Ecto neural progenitor cell (in vitro differentiated cells): Measurements from ENCODE around the gene PRTFDC1.
"Not testable (repeated sequence)": the region's sequence is repeated elsewhere in the genome, so short reads cannot be mapped to it uniquely, and the experiment has no call there.

ENCODE experiments used
- DNase-seq: peaks from one replicate; pipeline ENCODE4 v3.0.0-alpha.2; 2018; ENCODE audit warnings: low spot score

The PRTFDC1 gene

GRCh38 chr10:24930427-24930826, 22.0 kb downstream of the PRTFDC1 start:
- DNase-seq: no peak

GRCh38 chr10:24929904-24930303, 22.5 kb downstream of the PRTFDC1 start:
- DNase-seq: no peak

DNA sequence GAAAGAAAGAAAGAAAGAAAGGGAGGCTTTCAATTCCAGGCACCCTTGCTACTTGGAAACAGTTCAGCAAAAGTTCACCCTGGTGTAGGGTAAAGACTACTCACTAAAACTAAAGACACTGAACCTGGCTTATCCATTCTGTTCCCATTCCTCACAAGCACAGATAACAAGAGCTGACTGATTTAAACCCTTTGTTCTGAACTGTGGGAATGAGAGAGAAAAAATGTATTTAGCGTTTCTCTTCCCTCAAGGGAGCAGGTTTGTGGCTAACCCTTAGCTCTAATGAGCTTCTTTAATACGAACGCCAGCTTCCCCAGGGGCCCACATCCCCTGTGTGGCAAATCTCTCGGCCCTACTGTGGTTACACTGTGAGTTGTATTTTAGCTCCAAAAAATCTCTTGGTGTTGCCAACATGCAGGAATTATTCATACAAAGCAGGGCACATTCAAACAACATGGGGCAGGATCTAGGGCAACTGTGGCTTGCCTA, 23.3 kb downstream of the PRTFDC1 start:
- DNase-seq: no peak

DNA sequence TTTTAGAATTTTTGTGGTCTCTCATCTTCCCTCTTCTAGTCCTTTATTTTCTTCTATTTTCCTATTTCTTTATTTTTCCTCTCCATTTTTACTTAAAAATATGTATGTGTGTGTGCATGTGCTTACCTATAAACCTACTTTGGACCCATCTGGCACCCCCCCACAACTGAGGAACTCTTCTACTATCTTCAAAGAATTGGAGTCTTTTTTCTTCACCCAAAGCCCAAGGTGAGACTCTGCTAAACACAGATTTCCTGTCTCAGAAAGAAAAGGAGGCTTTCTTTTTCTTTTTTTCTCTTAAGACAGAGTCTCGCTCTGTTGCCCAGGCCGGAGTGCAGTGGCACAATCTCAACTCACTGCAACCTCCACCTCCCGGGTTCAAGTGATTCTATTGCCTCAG, 24.2 kb downstream of the PRTFDC1 start:
- DNase-seq: no peak

DNA sequence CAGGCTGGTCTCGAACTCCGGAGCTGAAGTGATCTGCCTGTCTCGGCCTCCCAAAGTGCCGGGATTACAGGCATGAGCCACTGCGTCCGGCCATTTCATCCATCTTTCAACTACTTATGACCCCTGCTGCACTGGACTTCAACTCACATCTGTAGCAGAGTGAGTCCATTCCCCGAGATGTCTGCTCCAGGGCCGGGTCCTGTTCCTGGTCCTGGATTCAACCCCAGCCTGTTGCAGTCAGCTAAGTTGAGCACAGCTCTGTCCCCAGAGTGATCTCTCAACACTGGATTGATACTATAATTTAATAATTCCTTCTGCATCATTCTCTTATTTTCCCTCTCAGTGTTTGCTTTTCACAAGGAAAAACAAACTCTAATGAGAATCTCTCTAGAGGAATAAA, 25.8 kb downstream of the PRTFDC1 start:
- DNase-seq: no peak

DNA sequence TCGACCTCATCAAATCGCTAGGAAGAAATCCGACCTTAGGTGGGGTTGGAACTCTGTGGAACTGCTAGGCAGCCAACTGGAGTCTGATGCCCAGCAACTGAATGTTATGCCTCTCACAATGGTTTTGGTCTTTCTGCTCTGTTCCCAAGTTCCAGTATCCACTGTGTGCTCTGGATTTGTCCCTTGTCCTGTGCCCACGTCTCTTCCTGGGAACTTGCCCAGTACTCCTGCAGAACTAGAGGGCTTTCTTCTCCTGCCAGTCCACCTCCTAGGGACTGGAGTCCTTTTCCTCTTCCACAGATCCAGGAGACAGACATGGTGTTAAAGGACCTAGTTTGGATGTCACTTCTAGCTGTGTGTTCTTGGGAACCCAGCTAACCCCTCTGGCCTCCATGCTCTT, 26.6 kb downstream of the PRTFDC1 start:
- no peak for DNase-seq

GRCh38 chr10:24924483-24924882, 27.9 kb downstream of the PRTFDC1 start:
- DNase-seq: not testable (repeated sequence)

- not testable (repeated sequence) for DNase-seq
These were observed 30.1 kb downstream of the PRTFDC1 start for GRCh38 chr10:24922222-24922868.

- no peak for DNase-seq
These were observed 31.2 kb downstream of the PRTFDC1 start for GRCh38 chr10:24920907-24921881.

- DNase-seq: not testable (repeated sequence)
These were observed 32.2 kb downstream of the PRTFDC1 start for GRCh38 chr10:24920192-24920591.

DNA sequence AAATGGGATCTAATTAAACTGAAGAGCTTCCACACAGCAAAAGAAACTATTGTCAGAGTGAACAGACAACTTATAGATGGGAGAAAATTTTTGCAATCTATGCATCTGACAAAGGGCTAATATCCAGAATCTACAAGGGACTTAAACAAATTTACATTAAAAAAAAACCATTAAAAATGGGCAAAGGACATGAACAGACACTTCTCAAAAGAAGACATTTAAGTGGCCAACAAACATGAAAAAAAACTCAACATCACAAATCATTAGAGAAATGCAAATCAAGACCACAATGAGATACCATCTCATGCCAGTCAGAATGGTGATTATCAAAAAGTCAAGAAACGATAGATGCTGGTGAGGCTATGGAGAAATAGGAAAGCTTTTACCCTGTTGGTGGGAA, 32.8 kb downstream of the PRTFDC1 start:
- not testable (repeated sequence) for DNase-seq

DNA sequence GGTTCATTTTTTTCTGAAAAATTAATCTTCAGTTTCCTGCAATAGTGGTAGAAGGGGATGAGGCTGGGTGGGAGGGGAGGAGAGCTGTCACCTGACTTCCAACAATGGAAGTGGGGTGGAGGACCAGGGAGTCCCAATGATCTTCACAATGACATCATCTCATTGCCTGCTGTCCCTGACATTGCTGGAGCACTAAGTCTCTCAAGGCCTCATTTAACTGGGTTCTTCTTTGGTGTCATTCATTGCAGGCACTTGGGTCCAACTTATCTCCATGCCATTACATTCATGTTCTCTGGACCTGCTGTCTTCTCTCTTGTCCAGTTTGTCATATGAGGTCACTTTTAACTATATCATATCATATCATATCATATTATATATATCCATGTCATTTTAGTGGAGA, 34.4 kb downstream of the PRTFDC1 start:
- no peak for DNase-seq

DNA sequence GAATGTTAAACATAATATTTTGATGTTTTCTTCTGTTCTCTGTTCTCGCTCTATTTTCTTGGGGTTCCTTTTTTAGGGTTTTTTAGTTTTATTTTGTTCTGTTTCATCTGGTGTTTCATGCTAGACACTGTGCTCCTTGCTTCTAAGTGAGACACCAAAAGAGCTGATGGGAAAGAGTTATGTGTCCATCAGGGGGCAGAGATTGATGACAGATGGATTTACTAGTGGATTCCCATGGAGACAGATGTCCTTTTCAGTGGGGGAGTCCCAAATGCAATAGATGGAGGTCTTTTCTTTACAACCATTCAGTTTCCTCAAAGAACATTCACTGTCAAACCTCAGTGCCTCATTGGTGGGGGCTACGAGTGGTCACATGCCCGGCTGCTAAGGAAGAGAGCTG, 34.9 kb downstream of the PRTFDC1 start:
- no peak for DNase-seq

GRCh38 chr10:24916365-24916764, 36.0 kb downstream of the PRTFDC1 start:
- no peak for DNase-seq

- no peak for DNase-seq
These were observed 37.1 kb downstream of the PRTFDC1 start for GRCh38 chr10:24915304-24915703.

- DNase-seq: no peak
These were observed 38.3 kb downstream of the PRTFDC1 start for GRCh38 chr10:24914148-24914547.

DNA sequence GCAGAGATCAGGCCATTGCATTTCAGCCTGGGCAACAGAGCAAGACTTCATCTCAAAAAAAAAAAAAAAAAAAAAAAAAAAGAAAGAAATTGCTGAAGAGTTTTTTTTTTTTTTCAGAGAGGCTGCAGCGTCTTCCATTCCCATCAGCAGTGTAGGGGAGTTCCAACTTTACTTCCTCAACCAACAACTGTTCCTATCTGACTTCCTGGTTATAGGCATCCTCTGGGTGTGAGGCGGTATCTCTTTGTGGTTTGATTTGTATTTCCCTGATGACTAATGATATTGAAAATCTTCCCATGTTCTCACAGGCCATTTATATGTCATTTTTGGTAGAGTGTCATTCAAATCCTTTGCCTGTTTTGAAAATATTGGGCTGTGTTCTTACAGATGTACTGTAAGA, 40.2 kb downstream of the PRTFDC1 start:
- DNase-seq: no peak

GRCh38 chr10:24911029-24911428, 41.4 kb downstream of the PRTFDC1 start:
- no peak for DNase-seq

- DNase-seq: no peak
These were observed 41.8 kb downstream of the PRTFDC1 start for GRCh38 chr10:24910574-24910973.

DNA sequence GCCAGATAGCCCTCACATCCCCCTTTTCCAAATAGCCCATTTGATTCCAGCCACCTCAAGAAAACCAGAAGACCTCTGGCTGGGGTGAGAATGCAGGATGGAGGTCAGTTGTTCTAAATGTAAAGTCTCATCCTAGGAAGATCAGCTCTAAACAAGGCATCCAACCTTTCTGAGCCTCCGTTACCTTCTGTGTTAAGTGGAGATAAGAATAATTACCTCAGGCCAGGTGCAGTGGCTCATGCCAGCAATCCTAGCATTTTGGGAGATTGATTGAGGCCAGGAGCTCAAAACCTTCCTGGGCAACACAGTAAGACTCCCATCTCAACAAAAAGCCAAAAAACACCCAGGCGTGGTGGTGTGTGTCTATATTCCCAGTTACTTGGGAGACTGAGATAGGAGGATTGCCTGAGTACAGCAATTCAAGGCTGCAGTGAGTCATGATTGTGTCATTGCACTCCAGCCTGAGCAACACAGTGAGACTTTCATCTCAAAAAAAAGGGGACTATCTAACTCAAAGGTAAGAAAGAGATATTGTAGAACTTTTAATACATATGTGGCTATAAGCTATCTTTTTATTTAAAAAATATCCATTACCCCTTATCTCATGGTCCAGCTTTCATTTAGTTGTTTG, 43.5 kb downstream of the PRTFDC1 start:
- DNase-seq: no peak

DNA sequence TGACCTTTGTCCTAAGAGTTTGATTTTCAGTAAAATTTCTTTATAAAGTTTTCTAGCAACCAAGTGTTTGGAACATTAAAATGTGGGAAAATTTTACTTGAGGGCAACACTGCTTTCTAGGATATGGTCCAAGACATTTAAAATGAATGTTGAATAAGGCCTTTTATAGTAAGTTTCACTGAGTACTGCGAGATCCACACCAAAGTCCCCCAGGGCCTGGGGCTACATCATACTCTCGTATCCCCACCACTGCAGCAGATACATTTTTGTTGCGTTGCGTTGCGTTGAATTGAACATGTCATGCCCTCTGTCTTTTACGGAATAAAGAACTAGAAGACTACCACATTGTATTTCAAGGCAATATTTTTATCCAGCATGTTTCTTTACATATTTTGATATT, 44.5 kb downstream of the PRTFDC1 start:
- DNase-seq: no peak

DNA sequence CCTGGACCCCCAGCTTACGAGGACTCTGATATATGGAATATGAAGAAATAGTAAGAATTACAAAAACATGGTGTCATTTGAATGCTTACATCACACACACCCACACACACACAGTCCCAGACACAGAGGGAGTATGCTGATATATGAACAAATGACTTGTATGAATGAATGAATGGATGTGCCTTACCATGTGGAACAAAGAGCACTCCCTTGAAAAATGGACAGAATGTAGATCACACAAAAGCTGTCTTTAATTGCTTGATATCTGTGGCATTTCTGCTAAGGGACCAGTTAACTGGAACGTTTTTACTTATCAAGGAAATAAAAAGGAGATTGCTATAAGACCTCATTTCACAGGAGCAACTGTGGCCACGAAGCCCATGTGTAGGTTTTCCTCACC, 46.0 kb downstream of the PRTFDC1 start:
- no peak for DNase-seq

- no peak for DNase-seq
These were observed 47.6 kb downstream of the PRTFDC1 start for GRCh38 chr10:24904824-24905223.
